Measurements from ENCODE around the gene DIP2C.

DIP2C gene

DNA sequence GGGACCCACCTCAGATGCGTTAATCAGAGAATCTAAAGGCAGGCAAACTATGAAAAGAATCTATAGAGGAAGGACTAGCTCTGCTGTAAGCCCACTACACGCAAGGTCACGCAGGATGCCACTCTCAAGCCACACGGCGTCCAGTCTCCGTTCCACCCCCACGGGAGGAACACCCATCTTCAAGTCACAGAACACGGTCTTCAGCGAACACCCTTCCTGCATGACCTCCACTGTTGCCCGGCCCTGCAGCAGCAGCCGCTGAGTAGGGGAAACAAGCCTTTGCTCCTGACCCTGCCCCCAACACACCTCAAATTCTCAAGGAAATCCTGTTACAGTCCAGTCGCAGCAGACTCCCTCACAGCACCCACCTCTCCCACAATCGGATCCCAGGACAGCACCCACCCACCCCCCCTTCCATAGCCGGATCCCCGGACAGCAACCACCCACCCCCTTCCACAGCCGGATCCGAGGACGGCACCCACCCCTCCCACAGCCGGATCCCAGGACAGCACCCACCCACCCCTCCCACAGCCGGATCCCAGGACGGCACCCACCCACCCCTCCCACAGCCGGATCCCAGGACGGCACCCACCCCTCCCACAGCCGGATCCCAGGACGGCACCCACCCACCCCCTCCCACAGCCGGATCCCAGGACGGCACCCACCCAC, 133.7 kb downstream of the DIP2C start:
- Mint-ChIP-seq H3K27me3 (peaks cover 8% of the 10 kb centered on the region), H3K36me3 (no peaks in the 10 kb centered on the region), H3K4me3 (no peak overlapping the region), H3K9me3 (no peaks in the 10 kb centered on the region), H3K4me1 (peaks cover 6% of the 10 kb centered on the region), H3K27ac (no peak overlapping the region)

DNA sequence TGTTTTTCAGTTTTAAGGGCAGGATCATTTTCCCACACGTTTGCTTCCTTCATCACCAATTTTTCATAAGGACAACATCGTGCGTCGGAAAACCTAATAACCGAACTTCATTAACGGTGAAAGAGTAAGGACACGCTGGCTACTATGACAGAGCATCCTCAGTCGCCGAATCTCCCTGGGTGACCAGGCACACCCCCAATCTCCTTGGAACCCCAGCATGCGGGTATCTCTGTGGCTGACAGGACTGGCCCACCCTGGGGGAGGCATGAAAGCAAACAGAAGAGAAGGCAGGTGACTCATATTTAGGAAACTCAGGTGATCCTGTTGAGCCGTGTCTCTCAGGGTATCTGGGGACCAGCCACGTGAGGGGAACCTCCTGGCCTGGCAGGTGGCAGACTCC, 134.2 kb downstream of the DIP2C start:
- no peak overlapping the region for H3K27ac Mint-ChIP-seq
- peaks cover 8% of the 10 kb centered on the region for H3K27me3 Mint-ChIP-seq
- H3K4me3 Mint-ChIP-seq: no peak overlapping the region
- H3K9me3 Mint-ChIP-seq: no peaks in the 10 kb centered on the region
- no peaks in the 10 kb centered on the region for H3K36me3 Mint-ChIP-seq
- peaks cover 6% of the 10 kb centered on the region for H3K4me1 Mint-ChIP-seq

DNA sequence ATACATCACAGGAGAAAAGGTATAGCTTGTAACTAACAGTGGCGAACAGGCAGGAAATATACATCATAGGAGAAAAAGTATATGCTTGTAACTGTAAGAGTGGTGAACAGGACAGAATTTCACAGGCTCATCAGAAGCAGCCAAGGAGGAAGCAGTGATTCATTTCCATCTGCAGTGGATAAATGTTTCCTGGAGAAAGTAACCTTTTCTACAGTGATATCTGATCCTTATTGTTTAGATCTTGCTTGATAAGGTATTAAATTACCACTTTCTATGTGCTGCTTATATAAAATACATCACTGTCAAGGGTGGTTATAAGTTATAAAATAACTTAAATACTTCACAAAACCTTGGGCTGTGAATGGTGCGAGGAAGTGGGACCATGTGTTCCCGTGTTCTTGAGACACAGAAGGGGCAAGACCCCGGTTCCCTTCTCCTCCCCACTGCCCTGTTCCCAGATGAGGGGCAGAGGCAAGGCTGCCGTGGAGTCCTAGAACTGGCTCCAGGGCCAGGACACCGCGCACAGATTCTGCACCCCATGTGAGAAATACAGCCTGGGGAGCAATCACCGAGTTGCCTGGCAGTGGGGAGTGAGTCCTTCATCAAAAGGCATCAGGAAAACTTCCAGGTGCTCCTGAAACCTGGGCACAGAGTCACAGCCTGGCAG, 135.2 kb downstream of the DIP2C start:
- H3K4me3 Mint-ChIP-seq: no peak overlapping the region
- no peaks in the 10 kb centered on the region for H3K36me3 Mint-ChIP-seq
- H3K27me3 Mint-ChIP-seq: peaks cover 8% of the 10 kb centered on the region
- no peaks in the 10 kb centered on the region for H3K9me3 Mint-ChIP-seq
- peaks cover 6% of the 10 kb centered on the region for H3K4me1 Mint-ChIP-seq
- H3K27ac Mint-ChIP-seq: no peak overlapping the region

DNA sequence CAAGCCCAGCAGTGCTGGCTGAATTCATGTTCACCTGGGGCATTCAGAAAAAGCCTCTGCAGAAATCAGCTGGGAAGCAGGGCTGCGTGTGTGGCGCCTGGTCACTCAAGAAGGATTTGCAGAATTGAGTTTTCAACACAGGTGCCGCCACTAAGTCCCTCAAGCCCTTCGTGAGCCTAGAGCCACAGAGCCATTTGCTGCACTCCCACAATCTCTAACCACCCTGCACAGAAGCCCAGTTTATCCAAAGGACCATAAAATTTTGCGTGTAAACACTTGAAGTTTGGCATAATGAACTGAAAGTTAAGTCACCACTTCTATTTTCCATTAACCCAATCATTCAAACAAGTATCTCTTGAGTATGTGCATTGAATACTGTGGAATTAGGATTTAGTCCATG, 136.2 kb downstream of the DIP2C start:
- Mint-ChIP-seq H3K36me3 (no peaks in the 10 kb centered on the region), H3K4me1 (peaks cover 6% of the 10 kb centered on the region), H3K9me3 (no peaks in the 10 kb centered on the region), H3K27me3 (peaks cover 8% of the 10 kb centered on the region), H3K4me3 (no peak overlapping the region), H3K27ac (no peak overlapping the region)

DNA sequence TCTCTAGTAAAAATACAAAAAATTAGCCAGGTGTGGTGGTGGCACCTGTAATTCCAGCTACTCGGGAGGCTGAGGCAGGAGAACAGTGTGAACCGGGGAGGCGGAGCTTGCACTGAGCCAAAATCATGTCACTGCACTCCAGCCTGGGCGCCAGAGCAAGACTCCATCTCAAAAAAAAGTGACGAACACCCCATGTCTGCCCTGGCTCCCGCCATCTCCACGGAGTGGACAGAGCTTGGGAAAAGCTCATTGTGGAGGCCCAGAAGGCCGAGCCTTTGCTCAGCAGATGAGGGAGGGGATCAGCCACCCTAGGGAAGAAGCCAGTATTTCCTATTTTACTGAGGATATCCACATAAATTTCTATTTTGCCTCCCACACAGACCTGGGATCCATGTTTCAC, 136.8 kb downstream of the DIP2C start:
- Mint-ChIP-seq H3K9me3 (no peaks in the 10 kb centered on the region), H3K27me3 (peaks cover 8% of the 10 kb centered on the region), H3K36me3 (no peaks in the 10 kb centered on the region), H3K4me3 (no peak overlapping the region), H3K27ac (no peak overlapping the region), H3K4me1 (peaks cover 6% of the 10 kb centered on the region)

DNA sequence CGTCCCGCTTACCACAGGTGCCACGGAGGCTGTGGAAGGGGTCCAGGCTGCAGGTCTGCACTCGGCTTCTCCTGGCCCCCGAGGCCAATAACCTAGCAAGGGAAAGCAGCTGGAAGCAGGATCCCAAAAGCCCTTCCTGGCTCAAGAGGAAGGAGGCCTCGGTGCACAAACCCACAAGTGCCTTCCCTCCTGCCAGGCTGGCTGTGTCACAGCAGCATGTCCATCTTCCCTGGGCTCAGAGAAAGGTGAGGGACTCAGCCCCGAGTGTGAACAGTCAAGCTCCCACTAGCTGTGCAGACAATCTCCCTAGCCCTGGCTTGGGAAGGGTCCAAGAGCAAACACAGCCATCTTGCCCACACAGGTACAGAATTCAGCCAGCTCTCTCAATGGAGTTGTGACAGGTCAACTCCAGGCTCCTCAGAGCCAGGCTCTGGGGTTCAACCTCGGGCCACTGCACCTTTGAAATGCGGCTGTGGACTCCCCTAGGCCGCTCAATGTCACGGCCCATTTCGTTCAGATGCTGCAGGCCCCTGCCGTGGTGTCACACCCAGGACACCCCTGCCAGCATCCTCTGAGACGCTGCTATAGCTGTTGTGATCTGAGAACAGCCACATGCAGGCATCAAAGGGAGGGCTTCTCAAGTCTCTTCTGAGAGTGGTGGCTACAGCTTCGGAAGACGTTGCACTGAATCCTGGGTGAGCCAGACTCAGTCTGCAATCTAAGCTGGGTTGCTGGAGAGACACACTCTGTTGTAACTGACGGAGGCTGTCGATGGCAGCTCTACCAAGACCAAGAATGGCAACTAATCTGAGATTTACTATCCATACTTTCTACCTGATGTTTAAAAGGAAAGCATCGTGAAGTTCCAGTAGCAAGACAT, 137.9 kb downstream of the DIP2C start:
- Mint-ChIP-seq H3K36me3 (no peaks in the 10 kb centered on the region), H3K4me3 (no peak overlapping the region), H3K27ac (no peak overlapping the region), H3K27me3 (peaks cover 6% of the 10 kb centered on the region), H3K9me3 (no peaks in the 10 kb centered on the region), H3K4me1 (peaks cover 4% of the 10 kb centered on the region)

DNA sequence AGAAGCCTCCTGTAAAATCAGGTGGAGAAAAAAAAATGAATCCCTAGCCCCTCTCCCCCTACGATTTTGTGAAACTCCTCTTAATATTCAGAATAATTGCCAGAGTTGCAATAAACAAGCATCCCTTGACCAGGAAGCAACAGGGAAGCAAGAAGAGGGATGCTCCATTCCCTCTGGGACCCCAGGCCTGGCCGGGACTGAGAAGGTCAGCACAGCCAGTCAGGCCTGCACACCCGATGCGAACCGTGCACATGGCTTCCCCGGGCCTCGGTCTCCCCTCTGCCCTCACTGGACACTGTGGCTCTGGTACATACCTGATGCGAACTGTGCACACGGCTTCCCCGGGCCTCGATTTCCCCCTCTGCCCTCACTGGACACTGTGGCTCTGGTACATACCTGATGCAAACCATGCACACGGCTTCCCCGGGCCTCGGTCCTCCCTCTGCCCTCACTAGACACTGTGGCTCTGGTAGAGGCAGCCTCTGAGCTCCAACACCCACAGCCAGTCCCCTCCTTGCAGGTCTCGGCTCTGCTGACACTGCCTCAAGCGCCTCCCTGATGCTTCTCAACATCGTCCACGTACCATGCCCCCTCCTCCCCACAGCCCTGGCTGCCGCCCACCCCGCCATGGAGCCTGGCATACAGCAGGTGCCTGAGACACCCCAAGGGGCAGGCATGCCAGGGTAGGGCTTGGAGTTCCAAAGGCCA, 138.6 kb downstream of the DIP2C start:
- no peaks in the 10 kb centered on the region for H3K9me3 Mint-ChIP-seq

DNA sequence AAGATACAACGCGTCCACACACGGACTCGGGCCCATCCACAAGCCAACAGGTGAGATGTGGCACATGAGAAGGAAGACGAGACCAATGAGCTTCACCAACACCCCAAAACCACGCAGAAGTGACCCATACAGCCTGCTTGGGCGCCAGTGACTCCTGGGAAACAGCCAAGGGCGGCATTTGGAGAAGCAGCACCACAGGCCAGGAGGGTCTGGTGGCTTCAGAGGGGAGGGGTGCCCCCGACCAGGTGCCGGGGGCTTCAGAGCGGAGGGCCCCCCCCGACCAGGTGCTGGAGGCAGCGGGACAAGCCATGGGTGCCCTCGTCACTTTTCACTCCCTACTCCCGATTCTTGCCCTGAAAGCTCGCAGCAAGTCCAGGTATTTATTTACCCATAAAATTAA, 140.1 kb downstream of the DIP2C start:
- Mint-ChIP-seq H3K27ac (no peak overlapping the region), H3K36me3 (no peaks in the 10 kb centered on the region), H3K9me3 (no peaks in the 10 kb centered on the region), H3K27me3 (peaks cover 1% of the 10 kb centered on the region), H3K4me1 (no peaks in the 10 kb centered on the region), H3K4me3 (no peak overlapping the region)

More for the DNA sequence above, 138.6 kb downstream of the DIP2C start:
- H3K36me3 Mint-ChIP-seq: no peaks in the 10 kb centered on the region
- H3K27me3 Mint-ChIP-seq: peaks cover 2% of the 10 kb centered on the region
- no peak overlapping the region for H3K4me3 Mint-ChIP-seq
- no peaks in the 10 kb centered on the region for H3K4me1 Mint-ChIP-seq
- no peak overlapping the region for H3K27ac Mint-ChIP-seq

DNA sequence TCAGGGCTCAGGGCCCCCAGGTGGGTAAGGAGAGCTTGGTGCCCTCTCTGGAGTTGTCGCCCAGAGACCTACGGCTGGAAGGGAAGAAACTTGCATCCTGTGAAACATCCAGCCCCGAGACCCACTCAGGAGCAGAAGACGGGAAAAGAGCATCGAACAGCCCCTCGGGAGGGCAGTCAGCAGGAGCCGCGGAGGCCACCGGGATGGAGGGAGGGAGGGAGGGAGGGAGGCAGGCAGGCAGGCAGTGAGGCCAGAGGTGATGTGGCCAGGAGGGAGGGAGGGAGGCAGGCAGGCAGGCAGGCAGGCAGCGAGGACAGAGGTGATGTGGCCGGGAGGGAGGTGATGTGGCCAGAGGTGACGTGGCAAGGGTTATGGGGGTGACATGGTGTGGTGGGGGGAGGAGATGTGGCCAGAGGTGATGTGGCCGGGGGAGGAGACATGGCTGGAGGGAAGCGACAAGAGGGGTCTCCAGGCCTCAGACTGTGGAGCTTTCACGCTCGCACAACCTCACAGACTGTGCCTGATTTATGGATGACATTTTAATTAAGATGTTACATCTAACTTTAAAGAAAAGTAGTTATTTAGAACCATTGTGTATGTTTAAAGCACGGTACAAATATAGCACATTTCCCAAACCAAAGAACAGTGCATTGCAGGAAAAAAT, 141.1 kb downstream of the DIP2C start:
- Mint-ChIP-seq H3K27ac (no peak overlapping the region), H3K4me3 (no peak overlapping the region), H3K9me3 (no peaks in the 10 kb centered on the region), H3K4me1 (no peaks in the 10 kb centered on the region), H3K27me3 (no peaks in the 10 kb centered on the region), H3K36me3 (no peaks in the 10 kb centered on the region)

DNA sequence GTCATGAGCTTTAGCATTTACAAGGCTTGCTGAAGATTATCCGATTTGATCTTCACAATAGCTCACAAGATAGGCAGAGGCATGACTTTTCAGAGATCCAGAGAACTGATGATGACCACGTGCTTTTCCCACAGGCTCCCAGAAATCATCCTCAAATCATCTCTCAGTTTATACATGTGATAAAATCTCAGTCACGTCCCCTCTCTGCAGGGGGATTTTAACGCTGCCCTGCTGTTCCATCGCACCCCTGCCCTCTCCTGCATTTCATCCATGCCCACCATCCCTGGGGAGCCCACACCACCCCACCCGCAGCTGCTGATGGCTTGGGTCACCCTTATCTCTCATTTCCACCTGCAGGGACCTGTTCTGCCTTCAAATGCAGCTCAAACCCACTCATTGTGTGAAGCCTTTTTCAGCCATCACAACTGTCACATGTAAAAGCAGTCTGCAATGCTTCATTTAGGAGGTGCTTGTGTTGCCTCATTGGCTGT, 141.8 kb downstream of the DIP2C start:
- no peaks in the 10 kb centered on the region for H3K4me1 Mint-ChIP-seq

DNA sequence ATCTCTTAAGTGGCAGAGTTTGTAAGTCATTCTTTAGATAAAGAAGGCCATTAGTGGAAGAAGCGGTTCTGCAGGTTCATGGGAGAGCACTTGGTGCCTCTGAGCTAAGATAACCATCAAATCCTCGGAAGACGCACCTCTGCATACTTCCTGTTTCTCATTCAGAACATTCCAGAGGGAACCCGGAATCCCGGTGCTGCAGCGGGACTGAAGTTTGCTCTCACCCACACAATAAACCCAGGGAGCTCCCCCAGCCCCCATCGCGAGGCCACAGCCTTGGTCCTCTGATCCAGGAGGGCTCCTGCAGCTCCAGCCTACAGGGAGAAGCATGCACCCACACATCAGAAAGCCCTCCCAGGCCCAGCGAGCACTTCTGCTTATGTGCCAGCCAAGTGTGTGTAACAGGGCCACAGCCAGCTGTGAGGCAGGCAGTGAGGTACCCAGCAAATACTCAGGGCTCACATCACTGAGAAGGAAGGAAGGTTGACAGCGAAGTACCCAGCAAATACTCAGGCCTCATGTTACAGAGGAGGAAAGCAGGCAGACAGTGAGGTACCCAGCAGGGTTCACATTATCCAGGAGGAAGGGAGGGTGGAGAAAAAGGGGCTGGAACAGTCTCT, 142.4 kb downstream of the DIP2C start:
- H3K36me3 Mint-ChIP-seq: no peaks in the 10 kb centered on the region
- no peak overlapping the region for H3K27ac Mint-ChIP-seq
- H3K4me3 Mint-ChIP-seq: no peak overlapping the region
- peaks cover 6% of the 10 kb centered on the region for H3K27me3 Mint-ChIP-seq
- no peaks in the 10 kb centered on the region for H3K4me1 Mint-ChIP-seq
- H3K9me3 Mint-ChIP-seq: no peaks in the 10 kb centered on the region

More for the DNA sequence above, 141.8 kb downstream of the DIP2C start:
- Mint-ChIP-seq H3K9me3 (no peaks in the 10 kb centered on the region), H3K27ac (no peak overlapping the region), H3K27me3 (peaks cover 3% of the 10 kb centered on the region), H3K36me3 (no peaks in the 10 kb centered on the region), H3K4me3 (no peak overlapping the region)

DNA sequence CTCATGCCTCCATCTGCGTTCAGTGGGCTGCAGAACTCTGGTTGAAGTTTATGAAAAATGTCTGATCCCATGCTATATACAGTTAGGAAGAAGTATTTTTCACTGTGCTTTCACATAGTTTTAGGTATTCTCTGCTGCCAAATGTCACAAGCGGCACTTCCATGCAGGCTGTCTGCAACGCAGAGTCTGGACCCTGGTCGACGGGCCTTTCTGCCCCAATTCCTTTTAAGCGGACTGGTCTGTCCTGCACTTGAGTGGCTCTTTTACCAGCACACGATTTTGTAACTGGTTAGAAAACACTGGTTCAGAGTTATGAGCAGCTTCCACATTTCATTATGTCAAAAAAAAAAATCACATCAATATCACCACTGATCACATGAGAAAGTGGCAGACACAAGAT, 143.0 kb downstream of the DIP2C start:
- Mint-ChIP-seq H3K27me3 (peaks cover 12% of the 10 kb centered on the region), H3K27ac (no peak overlapping the region), H3K9me3 (no peaks in the 10 kb centered on the region), H3K4me1 (no peaks in the 10 kb centered on the region), H3K36me3 (no peaks in the 10 kb centered on the region), H3K4me3 (no peak overlapping the region)

DNA sequence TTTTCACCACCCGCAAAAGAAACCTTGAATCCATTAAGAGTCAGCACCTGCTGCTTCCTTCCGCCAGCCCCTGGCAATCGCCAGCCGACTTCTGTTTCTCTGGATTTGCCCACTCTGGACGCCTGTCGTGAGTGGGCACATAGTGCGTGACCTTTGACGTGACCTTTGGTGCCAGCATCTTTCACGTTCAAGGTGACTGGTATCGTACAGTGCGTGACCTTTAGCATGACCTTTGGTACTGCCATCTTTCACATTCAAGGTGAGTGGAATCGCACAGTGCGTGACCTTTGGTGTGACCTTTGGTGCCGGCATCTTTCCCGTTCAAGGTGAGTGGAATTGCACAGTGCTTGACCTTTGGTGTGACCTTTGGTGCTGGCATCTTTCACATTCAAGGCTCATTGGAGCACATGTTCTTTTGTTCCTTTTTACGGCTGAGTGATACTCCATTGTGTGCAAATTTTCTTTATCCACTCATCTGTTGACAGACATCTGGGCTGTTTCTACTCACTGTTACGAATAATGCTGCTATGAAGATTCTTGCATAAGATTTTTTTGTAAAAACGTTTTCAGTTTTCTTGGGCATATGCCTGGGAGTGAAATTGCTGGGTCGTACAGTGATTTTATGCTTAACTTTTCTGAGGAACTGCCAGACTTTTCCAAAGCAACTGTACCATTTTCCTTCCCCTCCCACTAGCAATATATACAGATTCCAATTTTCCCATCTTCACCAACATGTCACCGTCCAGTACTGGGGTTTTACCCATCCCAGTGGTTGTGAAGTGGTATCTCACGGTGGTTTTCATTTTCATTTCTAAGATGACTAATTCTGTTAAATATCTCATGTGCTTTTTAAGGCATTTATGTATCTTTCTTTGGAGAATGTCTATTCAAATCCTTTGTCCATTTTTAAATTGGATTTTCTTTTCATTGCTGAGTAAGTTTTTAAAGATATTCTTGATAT, 145.3 kb downstream of the DIP2C start:
- H3K27me3 Mint-ChIP-seq: peaks cover 17% of the 10 kb centered on the region
- H3K9me3 Mint-ChIP-seq: no peaks in the 10 kb centered on the region
- H3K36me3 Mint-ChIP-seq: no peaks in the 10 kb centered on the region
- H3K4me3 Mint-ChIP-seq: no peak overlapping the region
- no peak overlapping the region for H3K27ac Mint-ChIP-seq
- peaks cover 8% of the 10 kb centered on the region for H3K4me1 Mint-ChIP-seq

DNA sequence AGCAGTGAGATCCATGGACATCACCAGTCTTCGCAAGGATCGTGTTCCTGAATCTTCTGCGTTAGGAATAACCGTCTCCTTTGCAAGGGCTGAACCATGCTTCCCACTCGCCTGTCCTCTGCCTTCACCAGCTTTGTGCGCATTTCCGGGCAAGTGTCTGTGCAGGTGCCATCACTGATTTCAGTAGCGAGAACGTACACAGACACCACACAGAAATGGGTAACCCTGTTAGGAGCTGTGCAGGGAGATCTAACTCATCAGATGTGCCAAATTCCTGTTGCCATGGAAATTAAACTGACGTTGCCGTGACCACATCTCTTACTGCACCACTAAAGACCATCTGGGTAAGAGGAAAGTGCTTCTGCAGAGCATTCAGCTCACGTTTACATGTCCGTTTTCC, 146.3 kb downstream of the DIP2C start:
- peaks cover 20% of the 10 kb centered on the region for H3K27me3 Mint-ChIP-seq
- H3K4me3 Mint-ChIP-seq: no peak overlapping the region
- peaks cover 8% of the 10 kb centered on the region for H3K4me1 Mint-ChIP-seq
- H3K36me3 Mint-ChIP-seq: no peaks in the 10 kb centered on the region
- no peak overlapping the region for H3K27ac Mint-ChIP-seq
- no peaks in the 10 kb centered on the region for H3K9me3 Mint-ChIP-seq

Measured in activated naive CD4-positive, alpha-beta T cell treated with anti-CD3 and anti-CD28 coated beads, Interleukin-2, amount 50 U/mL, for 24 hours (primary cell).